ENCODE results near the gene CCDC146. TPM values are rescaled to one million over a fixed set of nuclear protein-coding genes. Genes with fewer than 3 reads are reported as not detected.

The CCDC146 gene
- total RNA-seq, 1 donor from 2014 or later, result 6.1 TPM

DNA sequence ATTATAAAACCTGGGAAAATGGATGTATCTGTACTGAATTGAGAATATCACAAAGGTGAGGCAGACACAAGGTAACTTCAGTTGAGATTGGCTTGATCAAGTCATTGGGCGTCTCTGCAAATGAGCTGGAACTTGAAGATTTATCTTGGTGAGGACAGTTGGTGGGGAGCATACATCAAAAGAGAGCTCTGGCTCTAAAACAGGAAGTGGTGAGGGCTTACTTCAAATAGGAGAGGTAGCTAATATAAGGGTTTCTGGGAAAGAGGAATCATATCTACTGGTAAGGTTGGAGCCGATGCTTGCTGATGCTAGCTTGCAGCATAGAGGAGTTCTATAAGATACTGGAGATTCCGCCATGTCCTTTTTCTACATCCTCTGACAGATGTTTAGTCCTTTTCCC, 117.1 kb downstream of the CCDC146 start:
- no peaks in the 10 kb centered on the region for H3K9me3 Mint-ChIP-seq
- H3K27me3 Mint-ChIP-seq (ENCODE audit: insufficient read depth, low read depth), result no peaks in the 10 kb centered on the region
- H3K79me2 ChIP-seq (ENCODE audit: low read depth), result no peaks in the 10 kb centered on the region
- no peak overlapping the region for H3K27ac ChIP-seq
- H3K4me2 ChIP-seq, result no peak overlapping the region
- no peaks in the 10 kb centered on the region for H3F3A ChIP-seq (ENCODE audit: low read depth)
- no peak for TF ChIP-seq EZH2phosphoT487 (IDR thresholded peaks at IDR 0.05)
- TF ChIP-seq, protein P1, sequence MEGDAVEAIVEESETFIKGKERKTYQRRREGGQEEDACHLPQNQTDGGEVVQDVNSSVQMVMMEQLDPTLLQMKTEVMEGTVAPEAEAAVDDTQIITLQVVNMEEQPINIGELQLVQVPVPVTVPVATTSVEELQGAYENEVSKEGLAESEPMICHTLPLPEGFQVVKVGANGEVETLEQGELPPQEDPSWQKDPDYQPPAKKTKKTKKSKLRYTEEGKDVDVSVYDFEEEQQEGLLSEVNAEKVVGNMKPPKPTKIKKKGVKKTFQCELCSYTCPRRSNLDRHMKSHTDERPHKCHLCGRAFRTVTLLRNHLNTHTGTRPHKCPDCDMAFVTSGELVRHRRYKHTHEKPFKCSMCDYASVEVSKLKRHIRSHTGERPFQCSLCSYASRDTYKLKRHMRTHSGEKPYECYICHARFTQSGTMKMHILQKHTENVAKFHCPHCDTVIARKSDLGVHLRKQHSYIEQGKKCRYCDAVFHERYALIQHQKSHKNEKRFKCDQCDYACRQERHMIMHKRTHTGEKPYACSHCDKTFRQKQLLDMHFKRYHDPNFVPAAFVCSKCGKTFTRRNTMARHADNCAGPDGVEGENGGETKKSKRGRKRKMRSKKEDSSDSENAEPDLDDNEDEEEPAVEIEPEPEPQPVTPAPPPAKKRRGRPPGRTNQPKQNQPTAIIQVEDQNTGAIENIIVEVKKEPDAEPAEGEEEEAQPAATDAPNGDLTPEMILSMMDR (IDR thresholded peaks at IDR 0.05), result no peak
- TF ChIP-seq EZH2 (IDR thresholded peaks at IDR 0.05), result no peak
- H3K4me3 ChIP-seq, result no peak overlapping the region
- H3K36me3 ChIP-seq, result no peaks in the 10 kb centered on the region
- H3K4me1 Mint-ChIP-seq, result peaks cover 9% of the 10 kb centered on the region
- H3K27me3 ChIP-seq, result no peaks in the 10 kb centered on the region
- H3K9me3 ChIP-seq (ENCODE audit: low read depth), result no peaks in the 10 kb centered on the region
- DNase-seq (ENCODE audit: low spot score), result no peak
- H3K27ac Mint-ChIP-seq, result no peak overlapping the region
- H3K36me3 Mint-ChIP-seq, result no peaks in the 10 kb centered on the region
- H3K4me1 ChIP-seq, result peaks cover 14% of the 10 kb centered on the region
- no peak overlapping the region for H3K9ac ChIP-seq
- H2AFZ ChIP-seq (replicated peaks), result no peak overlapping the region
- H3K4me3 Mint-ChIP-seq, result no peak overlapping the region
- no peaks in the 10 kb centered on the region for H4K20me1 ChIP-seq (ENCODE audit: low read depth)

DNA sequence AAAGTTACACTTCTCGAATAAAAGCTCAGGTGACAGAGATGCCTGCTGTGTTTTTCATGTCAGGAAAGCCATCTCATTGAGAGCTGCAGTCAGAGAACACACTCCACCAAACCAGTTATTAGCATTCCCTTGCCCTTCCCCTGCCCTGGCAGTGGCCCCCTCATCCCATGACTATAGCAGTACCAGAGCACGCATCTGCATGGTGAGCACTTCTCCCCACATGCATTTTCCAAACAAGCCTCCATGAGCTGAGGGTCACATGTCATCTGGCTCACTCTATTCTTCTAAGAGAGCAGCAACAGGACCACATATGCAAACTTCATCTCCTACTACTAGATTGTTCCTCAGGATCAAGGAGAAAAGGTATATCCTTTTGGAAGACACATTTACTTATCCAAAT, 119.7 kb downstream of the CCDC146 start:
- Histone ChIP-seq H3K9ac (no peak overlapping the region), H4K20me1 (ENCODE audit: low read depth) (no peaks in the 10 kb centered on the region), H3K27ac (no peak overlapping the region), H3K27me3 (no peaks in the 10 kb centered on the region), H3K79me2 (ENCODE audit: low read depth) (no peaks in the 10 kb centered on the region), H3K4me2 (peak overlapping the region; percentile 35), H3K4me1 (peaks cover 14% of the 10 kb centered on the region), H3F3A (ENCODE audit: low read depth) (no peaks in the 10 kb centered on the region), H2AFZ (replicated peaks) (peak overlapping the region; percentile 12), H3K36me3 (no peaks in the 10 kb centered on the region), H3K4me3 (no peak overlapping the region), H3K9me3 (ENCODE audit: low read depth) (no peaks in the 10 kb centered on the region)
- Mint-ChIP-seq H3K36me3 (no peaks in the 10 kb centered on the region), H3K27ac (no peak overlapping the region), H3K4me1 (peaks cover 4% of the 10 kb centered on the region), H3K9me3 (no peaks in the 10 kb centered on the region), H3K4me3 (no peak overlapping the region), H3K27me3 (ENCODE audit: insufficient read depth, low read depth) (no peaks in the 10 kb centered on the region)
- TF ChIP-seq EZH2 (IDR thresholded peaks at IDR 0.05) (no peak), EZH2phosphoT487 (IDR thresholded peaks at IDR 0.05) (no peak)
- TF ChIP-seq, protein P1 (IDR thresholded peaks at IDR 0.05), result no peak
- no peak for DNase-seq (ENCODE audit: low spot score)

DNA sequence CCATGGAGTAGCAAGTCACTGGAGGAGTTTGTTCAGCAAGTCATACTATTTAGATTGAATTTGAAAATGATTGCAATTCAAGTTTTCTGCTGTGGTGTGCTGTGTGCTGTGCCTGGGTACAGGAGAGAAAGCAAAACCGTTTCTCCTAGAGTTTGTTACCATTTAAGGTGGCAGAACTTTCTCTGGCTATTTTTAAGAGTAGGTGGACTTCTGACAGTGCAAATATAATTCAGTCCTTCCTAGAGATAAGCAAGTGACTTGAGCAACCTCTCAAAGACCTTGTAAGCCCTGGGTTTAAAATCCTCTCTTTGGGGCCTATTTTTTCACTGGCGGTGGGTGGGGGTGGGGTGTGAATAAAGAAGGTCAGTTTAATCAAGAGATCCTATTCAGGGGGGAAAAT, 120.1 kb downstream of the CCDC146 start:
- Histone ChIP-seq H3K4me1 (peaks cover 14% of the 10 kb centered on the region), H3K4me2 (peak overlapping the region; percentile 35), H3K36me3 (no peaks in the 10 kb centered on the region), H3K27me3 (no peaks in the 10 kb centered on the region), H3K27ac (no peak overlapping the region), H3K9ac (no peak overlapping the region), H2AFZ (replicated peaks) (peak overlapping the region; percentile 12), H3K79me2 (ENCODE audit: low read depth) (no peaks in the 10 kb centered on the region), H3K9me3 (ENCODE audit: low read depth) (no peaks in the 10 kb centered on the region), H3F3A (ENCODE audit: low read depth) (no peaks in the 10 kb centered on the region), H4K20me1 (ENCODE audit: low read depth) (no peaks in the 10 kb centered on the region), H3K4me3 (no peak overlapping the region)
- no peak overlapping the region for H3K27ac Mint-ChIP-seq
- H3K4me1 Mint-ChIP-seq, result peaks cover 4% of the 10 kb centered on the region
- no peak overlapping the region for H3K4me3 Mint-ChIP-seq
- TF ChIP-seq EZH2phosphoT487 (IDR thresholded peaks at IDR 0.05), result no peak
- TF ChIP-seq EZH2 (IDR thresholded peaks at IDR 0.05), result no peak
- TF ChIP-seq, protein P1 (IDR thresholded peaks at IDR 0.05), result no peak
- no peak for DNase-seq (ENCODE audit: low spot score)
- no peaks in the 10 kb centered on the region for H3K9me3 Mint-ChIP-seq
- no peaks in the 10 kb centered on the region for H3K27me3 Mint-ChIP-seq (ENCODE audit: insufficient read depth, low read depth)
- no peaks in the 10 kb centered on the region for H3K36me3 Mint-ChIP-seq
